HUES48 (cell line): ENCODE data around the gene DPF3.

Experiments
- H3K27ac ChIP-seq: one replicate; pipeline ENCODE4 v1.7.0; 2013; ENCODE audit warnings: low read depth, low read length, inconsistent platforms
- H3K27me3 ChIP-seq: 2 replicates; pipeline ENCODE4 v1.6.1; 2013; ENCODE audit warnings: mild to moderate bottlenecking, low read length; ENCODE audit not compliant: control insufficient read depth, insufficient read depth
- H3K36me3 ChIP-seq: 2 replicates; pipeline ENCODE4 v1.6.1; 2013; ENCODE audit warnings: low read length; ENCODE audit not compliant: control insufficient read depth, insufficient read depth
- H3K4me1 ChIP-seq: 2 replicates; pipeline ENCODE4 v1.6.1; 2013; ENCODE audit warnings: mild to moderate bottlenecking, low read length; ENCODE audit not compliant: control insufficient read depth, insufficient read depth
- H3K4me3 ChIP-seq: 2 replicates; pipeline ENCODE4 v1.5.1; 2013; ENCODE audit warnings: mild to moderate bottlenecking, low read depth, low read length
- H3K9ac ChIP-seq: 2 replicates; pipeline ENCODE4 v1.6.1; 2013; ENCODE audit warnings: mild to moderate bottlenecking, low read depth, low read length, moderate library complexity
- H3K9me3 ChIP-seq: 2 replicates; pipeline ENCODE4 v1.6.1; 2013; ENCODE audit warnings: low read length; ENCODE audit not compliant: control insufficient read depth, insufficient read depth

Gene DPF3

DNA sequence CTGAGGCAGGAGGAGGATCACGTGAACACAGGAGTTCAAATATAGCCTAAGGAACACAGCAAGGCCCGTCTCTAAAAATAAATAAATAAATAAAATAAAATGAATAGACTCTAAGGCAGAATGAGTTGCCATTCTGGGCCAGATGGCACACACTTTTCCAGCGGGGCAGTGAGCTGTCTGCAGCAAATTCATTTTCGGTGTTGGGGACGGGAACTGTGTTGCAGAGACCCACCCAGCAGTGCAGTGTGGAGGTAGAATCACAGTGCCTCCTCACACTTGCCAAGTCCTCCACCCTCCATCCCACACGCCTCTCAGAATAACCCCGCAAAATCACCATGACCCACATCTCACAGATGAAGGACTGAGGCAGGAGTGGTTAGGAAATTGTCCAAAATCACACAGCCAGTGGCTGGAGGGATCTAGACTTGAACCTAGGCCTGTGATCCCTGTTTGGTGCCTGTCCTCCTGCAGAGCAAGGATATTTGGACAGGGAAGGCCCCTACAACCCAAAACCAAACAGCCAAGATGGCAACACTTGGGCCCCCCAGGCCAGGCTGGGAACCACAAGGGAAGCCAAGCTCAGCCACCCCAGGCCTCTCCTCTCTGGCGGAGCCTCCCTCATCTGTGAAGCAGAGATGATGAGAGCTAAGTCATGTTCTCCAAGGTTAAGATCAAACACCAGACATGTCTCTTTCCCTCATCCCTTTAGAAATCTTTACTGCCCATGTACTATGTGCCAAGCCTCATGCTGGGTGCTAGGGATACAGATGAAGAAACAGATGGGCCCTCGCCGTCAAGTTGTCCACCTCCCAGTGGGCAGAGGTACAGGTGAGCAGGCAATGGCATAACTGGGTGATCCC, 152.7 kb downstream of the DPF3 start:
- H3K9me3 ChIP-seq: no peaks in the 10 kb centered on the region
- H3K9ac ChIP-seq: no peak overlapping the region
- no peaks in the 10 kb centered on the region for H3K36me3 ChIP-seq
- H3K4me1 ChIP-seq: no peaks in the 10 kb centered on the region
- H3K27ac ChIP-seq: no peak overlapping the region
- H3K4me3 ChIP-seq: no peak overlapping the region
- no peaks in the 10 kb centered on the region for H3K27me3 ChIP-seq

DNA sequence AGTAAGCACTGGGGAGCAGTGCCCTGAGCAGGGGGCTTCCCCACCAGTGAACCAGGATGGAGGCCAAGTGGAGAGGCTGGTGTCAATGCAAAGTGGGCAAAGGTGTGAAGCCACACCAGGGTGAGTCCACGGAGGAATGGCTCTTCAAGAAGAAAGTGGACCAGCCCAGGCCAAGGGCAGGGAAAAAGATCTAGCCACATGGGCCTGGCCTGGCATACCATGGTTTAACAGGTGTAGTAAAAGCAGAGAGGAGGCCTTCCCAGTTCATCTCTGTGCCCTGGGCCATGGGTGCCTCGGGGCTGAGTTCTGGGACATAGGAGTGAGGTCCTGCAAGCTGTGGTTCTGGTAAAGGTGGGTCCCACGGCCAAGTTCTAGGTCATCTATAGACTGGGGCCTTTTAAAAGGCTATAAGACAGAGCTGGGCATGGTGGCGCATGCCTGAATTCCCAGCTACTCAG, 153.4 kb downstream of the DPF3 start:
- Histone ChIP-seq H3K4me1 (no peaks in the 10 kb centered on the region), H3K27me3 (no peaks in the 10 kb centered on the region), H3K4me3 (no peak overlapping the region), H3K9me3 (no peaks in the 10 kb centered on the region), H3K9ac (no peak overlapping the region), H3K36me3 (no peaks in the 10 kb centered on the region), H3K27ac (no peak overlapping the region)

DNA sequence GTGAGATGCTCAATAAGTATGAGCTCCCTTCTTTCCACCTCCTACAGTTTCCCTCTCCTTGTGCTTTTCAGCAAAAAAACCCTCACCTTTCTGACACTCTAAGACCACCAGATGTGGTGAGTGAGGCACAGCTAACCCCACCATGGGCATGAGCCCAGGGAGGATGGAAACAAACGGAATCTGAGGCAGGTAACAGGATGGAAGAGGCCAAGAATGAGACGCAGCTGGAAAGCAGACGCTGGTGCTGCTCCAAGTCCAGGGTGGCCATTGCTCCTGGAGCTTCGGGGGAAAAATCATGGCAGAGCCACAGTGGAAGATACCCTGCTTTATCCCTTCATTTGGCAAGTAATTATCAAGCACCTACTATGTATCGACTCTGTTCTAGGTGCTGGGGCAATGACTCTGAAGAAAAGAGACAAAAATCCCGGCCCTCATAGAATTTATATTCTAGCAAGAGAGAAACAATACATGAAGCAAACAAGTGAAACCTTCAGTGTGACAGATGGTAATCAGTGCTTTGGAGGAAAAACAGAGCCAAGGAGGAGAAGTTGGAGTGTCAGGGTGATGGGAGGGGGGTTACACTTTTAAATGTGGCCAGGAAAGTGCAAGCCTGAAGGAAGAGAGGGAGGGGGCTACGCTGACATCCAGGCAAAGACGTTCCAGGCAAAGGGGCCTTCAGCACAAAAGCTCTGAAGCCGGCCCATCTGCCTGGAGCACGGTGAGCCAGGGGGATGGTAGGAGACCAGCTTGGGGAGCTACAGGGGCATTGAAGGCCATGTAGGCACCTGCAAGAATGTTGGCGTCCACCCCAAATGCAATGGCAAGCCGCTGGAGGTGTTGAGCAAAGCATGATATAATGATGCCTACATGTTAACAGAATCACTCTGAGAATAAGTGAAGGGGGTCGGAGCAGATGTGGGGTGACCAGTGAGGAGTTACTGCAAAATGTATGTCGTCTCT, 154.2 kb downstream of the DPF3 start:
- Histone ChIP-seq H3K27ac (no peak overlapping the region), H3K36me3 (no peaks in the 10 kb centered on the region), H3K4me3 (no peak overlapping the region), H3K27me3 (no peaks in the 10 kb centered on the region), H3K9me3 (no peaks in the 10 kb centered on the region), H3K9ac (no peak overlapping the region), H3K4me1 (no peaks in the 10 kb centered on the region)

DNA sequence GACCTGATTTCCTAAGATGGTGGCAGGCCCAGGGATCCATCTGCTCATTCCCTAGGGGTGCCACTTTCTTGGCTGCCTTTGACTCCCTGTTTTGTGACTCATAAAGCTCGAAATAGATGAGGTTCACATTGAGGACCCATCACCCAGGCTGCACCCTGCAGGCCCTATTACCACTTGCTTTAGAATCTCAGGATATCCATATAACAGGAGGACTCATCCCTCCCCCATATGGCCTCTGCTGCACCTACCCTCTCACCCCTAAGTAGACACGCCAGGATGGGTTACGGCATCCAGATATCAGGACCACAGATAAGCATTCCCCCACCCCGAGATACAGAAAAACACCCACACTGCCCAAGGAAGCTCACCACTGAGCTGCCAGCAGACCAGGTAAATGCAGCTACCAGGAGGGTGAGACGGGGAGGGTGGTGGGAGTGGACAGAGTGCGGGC, 155.7 kb downstream of the DPF3 start:
- H3K27ac ChIP-seq: no peak overlapping the region

DNA sequence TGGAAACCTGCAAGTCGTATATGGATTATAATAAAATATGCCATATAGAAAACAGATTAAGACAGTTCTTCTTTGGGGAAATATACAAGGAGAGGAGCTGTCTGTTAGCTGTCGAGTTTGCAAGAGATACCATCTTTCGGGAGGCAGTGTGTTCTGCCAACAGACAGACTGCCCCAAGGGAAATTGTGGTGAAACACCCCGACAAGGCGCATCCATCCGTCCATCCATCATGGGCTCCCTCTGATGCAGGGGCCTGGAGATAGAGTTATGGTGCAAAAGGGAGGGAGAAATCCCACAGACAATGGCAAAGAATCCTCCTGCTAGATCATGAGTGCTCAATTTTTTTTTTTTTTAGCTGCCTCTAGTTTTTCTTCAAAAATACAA, 156.3 kb downstream of the DPF3 start:
- no peaks in the 10 kb centered on the region for H3K36me3 ChIP-seq
- H3K4me1 ChIP-seq: no peaks in the 10 kb centered on the region

More for the DNA sequence above, 155.7 kb downstream of the DPF3 start:
- no peak overlapping the region for H3K9ac ChIP-seq
- no peaks in the 10 kb centered on the region for H3K4me1 ChIP-seq
- no peaks in the 10 kb centered on the region for H3K27me3 ChIP-seq
- H3K4me3 ChIP-seq: no peak overlapping the region
- no peaks in the 10 kb centered on the region for H3K36me3 ChIP-seq
- H3K9me3 ChIP-seq: no peaks in the 10 kb centered on the region

DNA sequence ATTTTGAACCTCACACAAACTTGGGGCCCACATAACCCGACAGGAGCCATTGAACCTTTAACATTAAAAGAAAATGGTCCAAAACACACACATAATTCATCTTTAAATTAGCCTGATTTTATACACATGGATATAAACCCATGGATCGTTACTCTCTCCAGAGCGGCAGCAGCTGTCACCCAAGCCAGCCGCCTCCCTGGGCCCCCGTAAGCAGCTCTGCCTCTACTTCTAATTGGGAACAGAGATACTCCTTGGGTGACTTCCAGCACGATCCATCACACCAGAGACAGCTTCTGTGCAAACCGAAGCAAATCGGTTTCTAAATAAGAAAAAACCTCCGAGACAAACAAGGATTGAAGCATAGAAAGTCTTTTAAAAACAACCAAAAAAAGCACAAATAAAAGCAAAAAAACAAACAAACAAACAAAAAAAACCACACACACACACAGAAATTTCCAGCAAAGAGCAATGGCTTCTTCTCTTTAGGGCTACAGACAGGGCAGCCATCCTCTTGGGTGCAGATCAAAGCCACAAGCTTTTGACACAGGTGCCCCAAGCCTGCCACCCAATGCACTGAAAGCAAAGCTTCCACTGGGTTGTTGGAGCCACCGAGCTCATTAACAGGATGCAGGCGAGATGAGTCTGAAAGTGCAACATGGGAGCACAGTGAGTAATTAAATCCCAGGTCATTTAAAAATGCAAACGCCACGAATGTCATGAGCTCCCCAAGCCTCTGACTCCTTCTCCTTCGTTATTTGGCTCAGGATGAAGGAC, 156.9 kb downstream of the DPF3 start:
- Histone ChIP-seq H3K36me3 (no peaks in the 10 kb centered on the region), H3K4me3 (no peak overlapping the region), H3K4me1 (no peaks in the 10 kb centered on the region), H3K9ac (no peak overlapping the region), H3K9me3 (no peaks in the 10 kb centered on the region), H3K27me3 (no peaks in the 10 kb centered on the region), H3K27ac (no peak overlapping the region)

More for the DNA sequence above, 156.3 kb downstream of the DPF3 start:
- Histone ChIP-seq H3K27ac (no peak overlapping the region), H3K27me3 (no peaks in the 10 kb centered on the region), H3K9me3 (no peaks in the 10 kb centered on the region), H3K9ac (no peak overlapping the region), H3K4me3 (no peak overlapping the region)

DNA sequence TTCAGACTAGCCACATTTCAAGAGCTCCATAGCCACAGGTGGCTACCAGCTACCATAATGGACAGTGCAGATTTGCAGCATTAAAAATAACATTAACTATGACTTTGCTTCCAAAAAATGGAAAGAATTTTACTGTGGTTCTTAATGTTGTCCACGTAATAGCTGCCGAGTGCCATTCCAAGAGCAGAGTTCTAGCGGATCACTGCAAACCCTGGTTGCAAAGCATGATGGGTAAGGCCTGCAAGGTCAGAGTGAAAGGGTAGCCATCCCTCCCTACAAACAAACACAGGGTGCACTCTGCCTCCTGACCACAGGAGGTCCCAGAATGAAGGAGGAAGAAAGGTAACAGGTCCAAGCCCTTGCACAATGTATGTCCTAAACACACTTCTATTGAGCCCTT, 157.6 kb downstream of the DPF3 start:
- H3K27me3 ChIP-seq: no peaks in the 10 kb centered on the region
- H3K27ac ChIP-seq: no peak overlapping the region

DNA sequence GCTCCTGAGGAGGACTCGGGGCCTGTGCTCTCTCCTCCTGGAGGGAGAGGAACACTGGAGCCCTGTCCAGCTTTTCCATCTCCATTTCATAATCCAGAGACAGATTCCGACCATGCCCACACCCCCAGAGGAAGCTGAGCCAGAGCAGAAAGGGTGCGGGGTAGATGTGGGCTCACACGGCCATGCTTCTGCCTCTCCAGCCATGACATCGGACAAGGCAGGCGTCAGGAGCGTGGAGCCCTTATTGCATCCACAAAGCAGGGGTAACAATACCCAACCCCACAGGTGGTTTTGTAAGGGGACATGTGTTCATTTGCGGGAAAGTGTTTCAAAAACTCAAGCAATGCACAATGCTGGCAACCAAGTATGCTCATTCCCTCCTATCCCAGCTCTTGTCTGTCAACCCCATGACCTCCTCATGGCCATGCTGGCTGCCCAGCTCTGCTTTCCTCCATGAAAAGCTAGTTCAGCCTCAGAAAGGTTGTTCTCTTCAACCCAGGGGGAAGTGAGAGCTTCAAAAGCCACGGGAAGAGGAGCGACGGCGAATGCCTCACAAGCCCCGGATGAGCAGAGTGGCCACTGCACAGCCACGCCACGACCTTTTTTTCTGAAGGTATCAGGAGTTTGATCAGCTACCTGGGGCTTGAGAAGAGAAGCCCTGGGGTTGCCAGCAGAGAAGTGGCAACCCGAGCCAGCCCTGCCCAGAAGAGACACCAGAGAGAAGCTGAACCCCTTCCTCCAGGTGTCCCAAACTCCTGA, 161.7 kb downstream of the DPF3 start:
- Histone ChIP-seq H3K4me1 (no peaks in the 10 kb centered on the region), H3K36me3 (no peaks in the 10 kb centered on the region), H3K9me3 (no peaks in the 10 kb centered on the region), H3K27me3 (no peaks in the 10 kb centered on the region), H3K4me3 (no peak overlapping the region), H3K27ac (no peak overlapping the region), H3K9ac (no peak overlapping the region)

More for the DNA sequence above, 157.6 kb downstream of the DPF3 start:
- H3K4me3 ChIP-seq: no peak overlapping the region
- H3K9ac ChIP-seq: no peak overlapping the region
- no peaks in the 10 kb centered on the region for H3K36me3 ChIP-seq
- no peaks in the 10 kb centered on the region for H3K9me3 ChIP-seq
- H3K4me1 ChIP-seq: no peaks in the 10 kb centered on the region

DNA sequence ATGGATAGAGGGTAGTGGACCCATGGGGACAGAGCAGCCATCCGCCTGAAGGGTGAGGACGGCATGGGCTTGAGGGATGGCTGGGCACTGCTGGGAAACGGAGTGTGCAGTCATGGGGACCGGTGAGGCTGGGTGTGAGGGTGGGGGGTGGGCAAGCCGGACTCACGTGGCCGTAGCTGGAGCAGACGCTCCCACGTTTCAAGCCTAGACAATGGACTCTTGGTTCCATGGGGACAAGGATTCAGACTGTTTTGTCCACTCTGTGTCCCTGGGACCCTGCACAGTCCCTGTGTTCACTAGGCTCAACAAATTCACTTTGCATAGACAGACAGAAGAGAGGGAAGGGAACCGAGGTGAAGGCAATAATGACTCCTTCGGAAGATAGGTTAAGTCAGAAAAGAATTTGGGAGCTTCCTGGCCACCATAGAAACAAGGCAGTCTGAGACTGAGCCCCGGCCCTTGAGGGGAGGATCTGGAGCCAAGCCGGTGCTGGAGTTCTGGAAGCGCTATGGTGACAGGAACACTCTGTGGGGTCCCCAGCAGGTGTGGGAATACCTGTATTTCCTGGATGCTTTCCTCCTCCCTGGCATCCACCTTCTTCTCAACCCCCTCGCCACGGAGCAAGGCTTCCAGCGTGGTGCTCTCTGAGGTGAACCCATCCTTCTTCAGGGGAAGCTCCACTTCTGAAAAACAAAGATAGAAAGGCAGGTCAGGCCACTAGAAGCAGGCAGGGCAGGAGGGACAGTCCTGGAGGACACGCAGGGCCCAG, 162.5 kb downstream of the DPF3 start:
- H3K9me3 ChIP-seq: no peaks in the 10 kb centered on the region
- no peaks in the 10 kb centered on the region for H3K27me3 ChIP-seq
- H3K36me3 ChIP-seq: no peaks in the 10 kb centered on the region
- H3K9ac ChIP-seq: no peak overlapping the region
- H3K27ac ChIP-seq: no peak overlapping the region
- no peak overlapping the region for H3K4me3 ChIP-seq
- H3K4me1 ChIP-seq: no peaks in the 10 kb centered on the region
